ACC112 (cell line): ENCODE data around the gene EDRF1.

Experiments used
- H2AFZ ChIP-seq: fragments of 200-600 bp; sonication (generic); one replicate; pipeline ENCODE4 v1.6.0; 2017; ENCODE audit warnings: antibody characterized with exemption, low read length; ENCODE audit not compliant: unreplicated experiment
- H3K27ac ChIP-seq: fragments of 200-600 bp; sonication (generic); 2 replicates; pipeline ENCODE4 v1.5.1; 2014; ENCODE audit warnings: low read depth, mild to moderate bottlenecking, antibody characterized with exemption, low read length, moderate library complexity
- H3K27me3 ChIP-seq: fragments of 200-600 bp; sonication (generic); 2 replicates; pipeline ENCODE4 v1.6.1; 2014; ENCODE audit warnings: mild to moderate bottlenecking, antibody characterized with exemption, low read length, moderate library complexity, mixed read lengths; ENCODE audit not compliant: insufficient read depth
- H3K36me3 ChIP-seq: fragments of 200-600 bp; sonication (generic); 2 replicates; pipeline ENCODE4 v1.6.1; 2016; ENCODE audit warnings: mild to moderate bottlenecking, antibody characterized with exemption, low read length, moderate library complexity, mixed read lengths; ENCODE audit not compliant: insufficient read depth
- H3K4me1 ChIP-seq: fragments of 200-600 bp; sonication (generic); one replicate; pipeline ENCODE4 v1.6.1; 2016; ENCODE audit warnings: low read length, mixed read lengths; ENCODE audit not compliant: insufficient read depth, unreplicated experiment, control insufficient read depth
- H3K4me3 ChIP-seq: fragments of 200-600 bp; sonication (generic); 2 replicates; pipeline ENCODE4 v1.5.1; 2014; ENCODE audit warnings: mild to moderate bottlenecking, low read depth, low read length
- H3K79me2 ChIP-seq: fragments of 200-600 bp; sonication (generic); one replicate; pipeline ENCODE4 v1.6.0; 2016; ENCODE audit warnings: low read length; ENCODE audit not compliant: control insufficient read depth, unreplicated experiment, insufficient read depth

The EDRF1 gene

DNA sequence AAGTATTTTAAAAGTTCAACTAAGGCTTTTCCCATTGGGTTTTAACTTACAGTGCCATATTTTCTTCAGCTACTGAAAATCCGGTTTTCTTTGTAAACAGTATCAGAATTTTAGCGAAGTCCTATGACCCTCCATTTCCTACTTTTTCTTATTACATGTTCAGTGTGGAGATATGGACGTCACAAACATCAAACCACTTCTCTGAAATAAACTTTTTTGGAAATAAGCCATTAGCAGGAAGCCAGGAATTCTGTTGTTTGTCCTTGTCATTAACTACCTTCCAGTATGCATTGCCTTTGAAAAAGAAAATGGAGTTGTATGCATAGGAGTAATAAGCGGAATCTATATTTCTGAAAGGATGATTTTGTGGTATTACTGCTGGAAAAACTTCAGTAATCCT lies 47.0 kb downstream of the EDRF1 start:
- Histone ChIP-seq H3K79me2 (no peaks in the 10 kb centered on the region), H3K27me3 (no peaks in the 10 kb centered on the region), H3K4me3 (no peak overlapping the region), H2AFZ (no peak overlapping the region), H3K36me3 (peaks cover 16% of the 10 kb centered on the region), H3K4me1 (no peaks in the 10 kb centered on the region), H3K27ac (no peak overlapping the region)

DNA sequence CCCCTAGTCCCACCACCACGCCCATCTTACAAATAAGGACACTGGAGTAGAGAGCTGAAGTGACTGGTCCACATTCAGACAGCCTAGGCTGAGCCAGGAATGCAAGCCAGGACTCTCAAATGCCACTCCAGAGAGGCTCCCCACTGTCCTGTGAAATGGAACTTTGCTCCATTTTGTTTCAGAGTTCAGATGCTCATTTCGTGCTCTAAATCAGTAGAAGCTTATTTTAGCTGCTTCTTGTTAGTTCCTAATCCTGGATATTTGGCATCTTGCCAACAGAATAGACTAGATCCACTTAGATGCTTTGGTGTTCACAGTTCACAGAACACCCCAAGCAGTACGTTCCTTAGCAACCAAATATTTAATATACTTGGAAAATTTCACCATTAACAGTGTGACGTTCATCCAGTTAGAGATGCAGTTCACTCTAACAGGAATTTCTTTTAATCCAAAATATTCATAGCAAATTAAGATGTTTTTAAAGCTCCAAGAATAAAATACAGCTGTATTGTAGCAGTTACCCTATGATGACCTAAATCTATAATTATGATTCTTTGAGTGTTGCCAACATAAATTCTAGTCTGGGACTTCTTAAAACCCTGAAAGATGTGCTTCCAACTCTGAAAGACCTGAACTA lies 48.8 kb downstream of the EDRF1 start:
- no peaks in the 10 kb centered on the region for H3K79me2 ChIP-seq
- no peak overlapping the region for H3K27ac ChIP-seq
- H3K4me3 ChIP-seq, result no peak overlapping the region
- H2AFZ ChIP-seq, result no peak overlapping the region
- no peaks in the 10 kb centered on the region for H3K27me3 ChIP-seq
- H3K36me3 ChIP-seq, result peaks cover 9% of the 10 kb centered on the region
- H3K4me1 ChIP-seq, result no peaks in the 10 kb centered on the region

DNA sequence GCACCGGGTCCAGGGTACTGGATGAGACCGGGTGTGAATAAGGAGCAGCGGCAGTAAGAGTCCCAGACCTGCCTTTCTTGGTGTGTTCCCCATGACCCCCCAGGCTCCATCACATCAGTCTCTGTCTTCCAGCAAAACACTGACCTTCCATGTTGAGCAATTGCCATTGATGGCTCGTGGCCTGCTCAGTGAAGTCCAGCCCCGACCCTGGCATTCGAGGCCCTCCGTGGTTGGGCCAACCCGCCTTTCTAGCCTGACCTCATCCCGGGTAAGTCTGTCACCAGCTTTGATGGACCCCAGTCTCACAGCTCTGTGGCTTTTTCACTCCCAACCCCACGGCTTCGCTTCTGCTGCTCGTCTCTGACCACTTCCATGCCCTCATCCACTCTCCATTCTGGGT lies 49.7 kb downstream of the EDRF1 start:
- Histone ChIP-seq H3K4me3 (no peak overlapping the region), H3K27me3 (no peaks in the 10 kb centered on the region), H2AFZ (no peak overlapping the region), H3K36me3 (peaks cover 4% of the 10 kb centered on the region), H3K79me2 (no peaks in the 10 kb centered on the region), H3K4me1 (no peaks in the 10 kb centered on the region), H3K27ac (no peak overlapping the region)

DNA sequence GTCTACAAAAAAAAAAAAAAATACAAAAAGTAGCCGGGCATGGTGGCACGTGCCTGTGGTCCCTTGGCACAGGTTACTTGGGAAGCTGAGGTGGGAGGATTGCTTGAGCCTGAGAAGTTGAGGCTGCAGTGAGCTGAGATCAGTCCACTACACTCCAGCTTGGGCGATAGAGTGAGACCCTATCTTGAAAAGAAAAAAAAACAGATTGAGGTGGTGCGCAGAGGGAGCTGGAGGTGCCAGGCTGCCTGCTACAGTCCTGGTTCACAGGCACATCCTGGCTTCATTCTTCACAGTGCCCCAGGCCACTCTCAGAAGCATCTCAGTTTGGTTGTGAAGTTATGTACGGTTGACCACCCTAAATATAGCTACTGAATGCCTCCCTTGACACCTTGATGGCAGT lies 51.3 kb downstream of the EDRF1 start:
- Histone ChIP-seq H3K27ac (no peak overlapping the region), H3K4me3 (no peak overlapping the region), H3K36me3 (no peaks in the 10 kb centered on the region; the same call in 1 of the 2 replicates), H3K4me1 (no peaks in the 10 kb centered on the region), H3K79me2 (no peaks in the 10 kb centered on the region), H2AFZ (no peak overlapping the region), H3K27me3 (no peaks in the 10 kb centered on the region)

DNA sequence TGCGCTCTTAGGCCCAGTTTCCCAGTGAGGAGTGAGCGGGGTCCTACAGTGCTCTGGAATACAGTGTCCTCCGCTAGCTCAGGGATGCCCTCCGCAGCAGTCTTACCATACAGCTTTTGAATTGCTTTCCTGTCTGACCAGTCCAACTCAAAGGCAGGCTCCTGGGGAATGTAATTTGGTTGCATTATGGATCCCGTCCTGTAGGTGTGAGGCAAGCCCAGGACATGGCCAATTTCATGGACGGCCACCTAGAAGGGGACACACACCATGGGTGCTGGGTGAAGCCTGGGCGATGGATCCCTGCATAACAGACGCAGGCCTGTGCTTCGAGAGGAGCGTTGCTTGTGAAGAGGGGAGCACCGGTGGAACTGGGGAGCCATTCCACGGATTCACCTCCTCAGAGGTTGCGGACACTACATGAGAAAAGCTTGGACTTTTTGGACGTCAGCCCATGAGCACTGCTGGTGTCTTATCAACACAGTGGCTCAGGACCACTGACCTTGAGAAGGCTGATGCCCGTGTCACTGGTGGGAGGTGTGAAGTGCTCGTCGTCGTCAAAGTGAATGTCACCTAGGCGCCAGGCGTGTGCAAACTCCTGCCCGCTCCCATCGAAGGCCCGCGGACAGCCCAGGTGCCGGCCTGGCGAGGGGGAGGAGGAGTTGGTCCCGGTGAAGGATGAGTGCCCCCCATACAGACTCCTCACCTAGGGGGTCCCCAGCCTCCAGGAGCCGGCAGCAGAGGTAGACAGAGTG lies 52.8 kb downstream of the EDRF1 start:
- no peaks in the 10 kb centered on the region for H3K4me1 ChIP-seq
- no peaks in the 10 kb centered on the region for H3K79me2 ChIP-seq
- no peak overlapping the region for H3K4me3 ChIP-seq
- H2AFZ ChIP-seq, result no peak overlapping the region
- H3K27me3 ChIP-seq, result no peaks in the 10 kb centered on the region
- no peak overlapping the region for H3K27ac ChIP-seq
- H3K36me3 ChIP-seq, result no peaks in the 10 kb centered on the region

DNA sequence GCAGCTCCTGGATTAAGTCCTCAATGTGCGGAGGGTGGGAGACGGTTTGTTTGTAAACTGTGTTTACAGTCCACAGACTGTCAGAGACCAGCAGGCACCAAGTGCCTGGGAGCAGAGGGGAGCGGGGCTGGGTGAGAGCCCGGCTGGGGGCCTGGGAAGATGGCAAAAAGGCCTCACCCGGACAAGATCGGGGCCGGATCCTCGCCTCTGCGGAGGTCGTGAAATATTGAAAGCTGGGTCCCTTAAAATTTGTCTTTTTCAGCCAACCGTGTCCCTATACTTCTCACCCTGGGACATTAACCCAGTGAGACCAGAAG lies 53.3 kb downstream of the EDRF1 start:
- Histone ChIP-seq H3K4me1 (no peaks in the 10 kb centered on the region), H3K36me3 (no peaks in the 10 kb centered on the region), H3K27me3 (no peaks in the 10 kb centered on the region), H2AFZ (no peak overlapping the region), H3K27ac (no peak overlapping the region), H3K4me3 (no peak overlapping the region), H3K79me2 (no peaks in the 10 kb centered on the region)

- Histone ChIP-seq H3K4me3 (no peak overlapping the region), H3K27ac (no peak overlapping the region), H3K79me2 (no peaks in the 10 kb centered on the region), H3K27me3 (no peaks in the 10 kb centered on the region), H3K36me3 (no peaks in the 10 kb centered on the region), H3K4me1 (no peaks in the 10 kb centered on the region), H2AFZ (no peak overlapping the region)
These were observed 54.4 kb downstream of the EDRF1 start for GRCh38 chr10:125773687-125774543.

GRCh38 chr10:125774581-125775191 lies 55.2 kb downstream of the EDRF1 start:
- Histone ChIP-seq H3K36me3 (no peaks in the 10 kb centered on the region), H3K4me1 (no peaks in the 10 kb centered on the region), H3K27me3 (no peaks in the 10 kb centered on the region), H3K4me3 (no peak overlapping the region), H2AFZ (no peak overlapping the region), H3K27ac (no peak overlapping the region), H3K79me2 (no peaks in the 10 kb centered on the region)

DNA sequence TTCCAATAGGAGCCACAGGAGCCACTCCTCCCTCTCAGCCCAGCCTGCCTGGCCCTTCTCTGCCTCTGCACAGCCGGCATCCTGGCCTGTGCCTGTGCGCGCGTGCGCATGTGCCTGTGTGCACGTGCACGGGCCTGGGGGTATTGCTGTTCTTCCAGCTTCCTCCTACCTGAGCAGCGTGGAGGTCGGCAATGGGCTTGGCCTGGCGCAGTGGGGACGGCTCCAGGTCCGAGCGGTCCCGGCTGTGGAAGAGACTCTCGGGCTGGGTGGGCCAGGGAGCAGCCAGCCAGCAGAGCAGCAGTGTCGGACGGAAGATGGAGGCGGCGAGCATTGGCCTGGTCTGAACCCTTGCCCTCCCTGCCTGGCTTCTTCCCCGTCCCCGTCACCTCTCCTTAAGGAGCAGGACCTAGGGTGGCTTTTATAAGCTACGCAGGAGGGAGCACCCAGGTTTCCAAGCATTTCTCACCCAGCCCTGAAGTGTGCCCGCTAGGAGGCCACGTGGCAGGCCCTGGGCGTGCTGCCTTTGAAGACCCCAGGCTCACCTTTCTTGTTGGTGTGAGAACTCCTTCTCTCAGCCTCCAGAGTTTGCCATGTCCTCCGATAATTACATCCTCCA lies 56.1 kb downstream of the EDRF1 start, which contains the start of gene MMP21:
Gene MMP21 (minus strand): TSS at position 331 of the 616 bp plus-strand sequence. CDS start 0 bp downstream, at position 331.
- Histone ChIP-seq H3K36me3 (no peaks in the 10 kb centered on the region), H3K79me2 (no peaks in the 10 kb centered on the region), H3K4me1 (no peaks in the 10 kb centered on the region), H2AFZ (no peak within 1 kb of the TSS), H3K27me3 (no peaks in the 10 kb centered on the region), H3K4me3 (no peak within 1 kb of the TSS), H3K27ac (no peak within 1 kb of the TSS)

- no peak overlapping the region for H3K27ac ChIP-seq
- H3K27me3 ChIP-seq, result no peaks in the 10 kb centered on the region
- no peaks in the 10 kb centered on the region for H3K79me2 ChIP-seq
- H3K36me3 ChIP-seq, result no peaks in the 10 kb centered on the region
- no peak overlapping the region for H3K4me3 ChIP-seq
- H2AFZ ChIP-seq, result no peak overlapping the region
- H3K4me1 ChIP-seq, result no peaks in the 10 kb centered on the region
These were observed 58.3 kb downstream of the EDRF1 start for GRCh38 chr10:125777806-125778205.
